Measurements from ENCODE around the gene KLHL11.

KLHL11 gene

DNA sequence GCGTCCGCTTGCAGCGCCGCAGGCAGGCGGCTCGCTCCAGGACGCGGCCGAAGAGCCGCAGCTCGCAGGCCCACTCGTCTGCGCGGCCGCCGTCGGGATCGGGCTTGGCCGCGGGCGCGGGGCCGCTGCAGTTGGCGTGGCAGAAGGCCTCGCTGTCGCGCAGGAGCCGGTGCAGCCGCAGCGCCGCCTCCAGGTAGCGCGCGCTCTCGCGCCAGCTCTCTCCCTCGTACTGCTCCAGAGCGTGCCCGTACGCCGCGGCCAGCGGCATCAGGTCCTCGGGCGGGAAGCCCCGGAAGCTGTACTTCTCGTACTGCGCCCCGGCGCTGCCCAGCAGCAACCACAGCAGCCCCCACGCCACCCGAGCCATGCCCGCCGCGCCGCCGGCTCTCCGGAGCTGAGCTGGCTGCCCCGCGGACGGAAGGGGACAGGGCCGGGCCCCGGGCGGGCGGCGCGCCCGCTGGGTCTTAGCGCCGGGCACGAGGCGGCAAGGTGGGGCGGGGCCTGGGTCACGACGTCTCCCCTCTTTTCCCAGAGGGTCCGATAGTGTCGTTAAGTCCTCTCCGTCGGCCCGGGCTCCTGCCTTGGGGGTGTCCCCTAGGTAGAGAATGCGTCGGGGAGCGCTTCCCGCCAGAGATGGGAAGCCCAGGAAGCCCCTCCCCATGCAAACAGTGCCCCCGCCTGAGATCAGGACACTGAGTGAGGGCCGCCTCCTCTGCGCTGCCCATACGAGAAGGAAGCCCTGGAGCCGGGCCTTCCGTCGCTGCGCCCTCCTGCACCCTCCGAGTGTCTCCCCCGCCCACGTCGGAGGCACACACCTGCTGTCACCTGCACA lies 53.5 kb downstream of the KLHL11 start, which contains the start of gene P3H4:
Gene P3H4, minus strand, starts transcription at position 401 of the 832 bp plus-strand sequence. Its CDS starts 34 bp downstream, at position 367.
- in situ Hi-C loops (cut with MboI; ENCODE audit: low sequenced_read_pairs, unreplicated experiment), result no loop called here
- peak; percentile 87 for DNase-seq (ENCODE audit: low spot score)
- TF ChIP-seq, protein P1, sequence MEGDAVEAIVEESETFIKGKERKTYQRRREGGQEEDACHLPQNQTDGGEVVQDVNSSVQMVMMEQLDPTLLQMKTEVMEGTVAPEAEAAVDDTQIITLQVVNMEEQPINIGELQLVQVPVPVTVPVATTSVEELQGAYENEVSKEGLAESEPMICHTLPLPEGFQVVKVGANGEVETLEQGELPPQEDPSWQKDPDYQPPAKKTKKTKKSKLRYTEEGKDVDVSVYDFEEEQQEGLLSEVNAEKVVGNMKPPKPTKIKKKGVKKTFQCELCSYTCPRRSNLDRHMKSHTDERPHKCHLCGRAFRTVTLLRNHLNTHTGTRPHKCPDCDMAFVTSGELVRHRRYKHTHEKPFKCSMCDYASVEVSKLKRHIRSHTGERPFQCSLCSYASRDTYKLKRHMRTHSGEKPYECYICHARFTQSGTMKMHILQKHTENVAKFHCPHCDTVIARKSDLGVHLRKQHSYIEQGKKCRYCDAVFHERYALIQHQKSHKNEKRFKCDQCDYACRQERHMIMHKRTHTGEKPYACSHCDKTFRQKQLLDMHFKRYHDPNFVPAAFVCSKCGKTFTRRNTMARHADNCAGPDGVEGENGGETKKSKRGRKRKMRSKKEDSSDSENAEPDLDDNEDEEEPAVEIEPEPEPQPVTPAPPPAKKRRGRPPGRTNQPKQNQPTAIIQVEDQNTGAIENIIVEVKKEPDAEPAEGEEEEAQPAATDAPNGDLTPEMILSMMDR (IDR thresholded peaks at IDR 0.05; ENCODE audit: borderline replicate concordance, control extremely low read depth, extremely low read depth, insufficient read depth, missing control alignments), result peak; percentile 80

DNA sequence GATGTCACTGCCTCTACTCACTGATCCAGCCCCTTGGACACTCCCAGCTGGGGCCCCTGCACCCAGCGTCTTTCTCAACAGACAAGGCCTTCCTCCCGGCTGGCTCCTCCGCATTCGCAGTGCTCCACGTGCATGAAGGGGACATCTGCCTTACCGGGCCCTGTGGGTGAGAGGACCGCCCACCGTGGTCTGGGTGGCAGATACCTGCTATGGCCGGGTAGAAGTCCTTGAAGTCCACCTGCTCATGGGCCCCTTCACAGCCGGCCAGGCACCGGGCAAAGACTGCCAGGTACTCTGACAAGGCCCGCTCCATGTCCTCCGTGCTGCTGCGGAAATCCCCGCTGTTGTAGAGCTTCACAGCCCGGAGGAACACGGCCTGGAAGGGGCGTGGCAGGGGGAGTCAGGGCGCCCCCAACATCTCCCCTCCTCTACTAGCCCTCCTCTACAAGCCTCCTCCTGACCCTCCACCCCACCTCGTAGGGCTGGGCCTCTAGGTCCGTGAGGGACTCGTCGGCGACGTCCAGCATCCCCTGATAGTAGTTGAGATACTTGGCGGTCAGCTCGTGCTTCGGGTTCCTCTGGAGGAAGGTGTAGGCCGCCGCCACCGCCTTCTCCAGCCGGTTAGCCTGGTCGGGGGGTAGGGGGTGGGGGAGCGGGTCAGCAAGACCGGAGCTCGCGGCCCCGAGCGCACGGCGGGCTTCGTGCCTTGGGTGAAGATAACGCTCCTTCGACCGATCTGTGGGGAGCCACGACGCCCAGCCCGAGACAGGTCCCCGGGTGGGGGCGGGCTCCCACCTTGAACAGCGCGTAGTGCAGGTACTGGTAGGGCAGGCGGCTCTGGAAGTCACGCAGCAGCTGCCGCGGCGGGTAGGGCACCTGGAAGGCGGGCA lies 54.3 kb downstream of the KLHL11 start:
- in situ Hi-C loops (cut with MboI; ENCODE audit: low sequenced_read_pairs, unreplicated experiment), result no loop called here
- DNase-seq (ENCODE audit: low spot score), result no peak
- TF ChIP-seq, protein P1 (IDR thresholded peaks at IDR 0.05; ENCODE audit: borderline replicate concordance, control extremely low read depth, extremely low read depth, insufficient read depth, missing control alignments), result no peak

DNA sequence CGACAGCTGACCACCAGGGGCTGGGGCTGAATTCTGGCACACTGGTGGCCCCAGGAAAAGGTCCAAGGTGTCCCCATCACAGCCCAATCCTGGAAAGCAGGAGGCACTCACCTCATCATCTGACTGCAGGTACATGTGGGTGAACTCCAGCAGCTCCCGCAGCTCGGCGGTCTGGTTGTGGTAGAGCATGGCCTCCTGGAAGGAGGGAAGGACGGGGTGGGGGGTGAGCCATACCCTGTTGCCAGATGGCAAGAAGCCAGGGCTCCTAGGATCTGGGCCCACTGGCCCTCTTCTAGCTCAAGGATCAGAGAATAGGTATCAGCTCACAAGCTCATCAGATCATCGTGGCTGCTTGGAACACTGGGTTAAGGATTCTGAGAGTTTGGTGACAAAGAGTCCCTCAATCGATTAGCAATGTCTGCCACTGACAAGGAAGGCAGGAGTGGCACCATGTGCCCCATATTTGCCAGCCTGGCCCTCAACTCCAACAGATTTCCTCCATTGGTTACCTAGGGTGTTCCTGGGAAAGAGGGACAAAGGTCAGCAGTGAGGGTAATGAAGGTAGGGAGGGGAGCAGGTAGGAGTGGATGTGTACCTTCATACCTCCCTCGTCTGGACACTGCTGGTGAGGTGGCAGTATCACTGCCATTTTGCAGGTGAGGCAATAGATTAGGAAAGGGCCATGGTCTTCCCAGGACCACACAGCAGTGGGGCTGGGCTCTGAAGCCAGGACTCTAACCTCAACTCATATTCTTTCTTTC lies 58.4 kb downstream of the KLHL11 start:
- TF ChIP-seq, protein P1 (IDR thresholded peaks at IDR 0.05; ENCODE audit: borderline replicate concordance, control extremely low read depth, extremely low read depth, insufficient read depth, missing control alignments), result no peak

More for the DNA sequence above, 58.4 kb downstream of the KLHL11 start:
- DNase-seq (ENCODE audit: low spot score), result no peak
- in situ Hi-C loops (cut with MboI; ENCODE audit: low sequenced_read_pairs, unreplicated experiment), result loop anchor here (10.0 kb wide), 1 partner anchor 72 kb away; the partner anchor contains the start of gene HAP1
